ENCODE measurements around the gene AP1M2. TPM values are rescaled to one million over a fixed set of nuclear protein-coding genes. Genes with fewer than 3 reads are reported as not detected.

The AP1M2 gene
- total RNA-seq, 1 experiment from 2014 or later, result 127 TPM

DNA sequence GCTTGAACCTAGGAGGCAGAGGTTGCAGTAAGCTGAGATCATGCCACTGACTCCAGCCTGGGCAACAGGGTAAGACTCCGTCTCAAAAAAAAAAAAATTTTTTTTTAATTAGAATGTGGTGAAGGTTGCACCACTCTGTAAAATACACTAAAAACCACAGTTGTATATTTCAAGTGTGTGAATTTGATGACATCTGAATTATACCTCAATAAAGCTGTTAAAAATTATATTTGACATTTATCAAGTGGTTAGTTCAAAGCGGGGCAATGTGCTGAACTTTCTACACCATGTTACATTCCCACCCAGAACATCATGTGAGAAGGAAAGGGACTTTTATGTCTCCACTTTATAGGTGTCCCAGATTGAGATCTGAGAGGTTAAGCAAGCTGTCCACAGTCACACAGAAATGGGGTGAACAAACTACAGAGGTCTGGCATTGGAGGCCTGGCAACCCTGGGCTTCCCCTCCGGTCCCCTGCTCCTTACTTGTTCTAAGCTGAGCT lies 63.9 kb downstream of the AP1M2 start:
- no peak for ATAC-seq
- no peak for TF ChIP-seq CDX4 (CRISPR knock-in tag; IDR thresholded peaks at IDR 0.05; ENCODE audit: borderline replicate concordance)
- no peak for TF ChIP-seq OVOL2 (CRISPR knock-in tag; IDR thresholded peaks at IDR 0.05; ENCODE audit: borderline replicate concordance)
- no peak for TF ChIP-seq PRRX2 (CRISPR knock-in tag; IDR thresholded peaks at IDR 0.05)
- TF ChIP-seq, protein P1, sequence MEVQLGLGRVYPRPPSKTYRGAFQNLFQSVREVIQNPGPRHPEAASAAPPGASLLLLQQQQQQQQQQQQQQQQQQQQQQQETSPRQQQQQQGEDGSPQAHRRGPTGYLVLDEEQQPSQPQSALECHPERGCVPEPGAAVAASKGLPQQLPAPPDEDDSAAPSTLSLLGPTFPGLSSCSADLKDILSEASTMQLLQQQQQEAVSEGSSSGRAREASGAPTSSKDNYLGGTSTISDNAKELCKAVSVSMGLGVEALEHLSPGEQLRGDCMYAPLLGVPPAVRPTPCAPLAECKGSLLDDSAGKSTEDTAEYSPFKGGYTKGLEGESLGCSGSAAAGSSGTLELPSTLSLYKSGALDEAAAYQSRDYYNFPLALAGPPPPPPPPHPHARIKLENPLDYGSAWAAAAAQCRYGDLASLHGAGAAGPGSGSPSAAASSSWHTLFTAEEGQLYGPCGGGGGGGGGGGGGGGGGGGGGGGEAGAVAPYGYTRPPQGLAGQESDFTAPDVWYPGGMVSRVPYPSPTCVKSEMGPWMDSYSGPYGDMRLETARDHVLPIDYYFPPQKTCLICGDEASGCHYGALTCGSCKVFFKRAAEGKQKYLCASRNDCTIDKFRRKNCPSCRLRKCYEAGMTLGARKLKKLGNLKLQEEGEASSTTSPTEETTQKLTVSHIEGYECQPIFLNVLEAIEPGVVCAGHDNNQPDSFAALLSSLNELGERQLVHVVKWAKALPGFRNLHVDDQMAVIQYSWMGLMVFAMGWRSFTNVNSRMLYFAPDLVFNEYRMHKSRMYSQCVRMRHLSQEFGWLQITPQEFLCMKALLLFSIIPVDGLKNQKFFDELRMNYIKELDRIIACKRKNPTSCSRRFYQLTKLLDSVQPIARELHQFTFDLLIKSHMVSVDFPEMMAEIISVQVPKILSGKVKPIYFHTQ (CRISPR knock-in tag; IDR thresholded peaks at IDR 0.05), result no peak
- no peak for TF ChIP-seq ZBTB21 (CRISPR knock-in tag; IDR thresholded peaks at IDR 0.05; ENCODE audit: borderline replicate concordance)
- no peak for TF ChIP-seq TEAD1 (CRISPR knock-in tag; IDR thresholded peaks at IDR 0.05)
- TF ChIP-seq SOX15 (CRISPR knock-in tag; IDR thresholded peaks at IDR 0.05), result no peak
- no peaks in the 10 kb centered on the region for H3K9me3 Mint-ChIP-seq
- H3K27me3 Mint-ChIP-seq (ENCODE audit: low read depth), result peaks cover 21% of the 10 kb centered on the region
- no peak overlapping the region for H3K27ac Mint-ChIP-seq
- H3K36me3 Mint-ChIP-seq, result no peaks in the 10 kb centered on the region
- CTCF ChIA-PET, result interaction anchor here (0.5 to 2.0 kb wide), 5 partner anchors 13 to 175 kb away, joined by 4 to 8 read pairs (median 5); no protein-coding TSS in a partner anchor
- POLR2A ChIA-PET, result interaction anchor here (0.6 kb wide), 1 partner anchor 895 kb away, joined by 3 read pairs; no protein-coding TSS in a partner anchor
- H3K4me1 Mint-ChIP-seq, result peaks cover 17% of the 10 kb centered on the region
- H3K4me3 Mint-ChIP-seq, result no peak overlapping the region
- no peak for DNase-seq (ENCODE audit: low spot score)

Small RNA genes within 50 kb of the gene (microRNA-seq; reads per million reads assigned to microRNA genes)
- not detected for gene MIR1238 (ENCODE audit: borderline number of aligned reads)

Other genes with a start within 250 kb of the AP1M2 start
- gene ICAM3, start 247.7 kb downstream of the AP1M2 start, total RNA-seq (2021), result 18.7 to 21.3 TPM (median 21.3 TPM) in 3 replicates
- gene TYK2, start 206.7 kb downstream of the AP1M2 start, total RNA-seq (2021), result 63.8 to 66.4 TPM (median 65.1 TPM) in 3 replicates
- gene CDC37, start 183.8 kb downstream of the AP1M2 start, total RNA-seq (2021), result 163 to 204 TPM (median 164 TPM) in 3 replicates
- 5.3 to 5.9 TPM (median 5.8 TPM) in 3 replicates for gene PDE4A, start 166.8 kb downstream of the AP1M2 start, total RNA-seq (2021)
- 65.1 to 74.9 TPM (median 68.7 TPM) in 3 replicates for gene KEAP1, start 84.0 kb downstream of the AP1M2 start, total RNA-seq (2021)
- gene S1PR5, start 69.9 kb downstream of the AP1M2 start, total RNA-seq (2021), result 3.8 to 5.4 TPM (median 4.1 TPM) in 3 replicates
- gene ATG4D, start 43.4 kb downstream of the AP1M2 start, total RNA-seq (2021), result 50.3 to 59.4 TPM (median 53.8 TPM) in 3 replicates
- gene KRI1, start 21.3 kb downstream of the AP1M2 start, total RNA-seq (2021), result 43.6 to 50.9 TPM (median 49.3 TPM) in 3 replicates
- 2.1 to 3.3 TPM (median 2.5 TPM) in 3 replicates for gene CDKN2D, start 18.3 kb downstream of the AP1M2 start, total RNA-seq (2021)
- gene SLC44A2, start 38.2 kb upstream of the AP1M2 start, total RNA-seq (2021), result 102 to 111 TPM (median 109 TPM) in 3 replicates
- 626 to 659 TPM (median 656 TPM) in 3 replicates for gene ILF3, start 67.0 kb upstream of the AP1M2 start, total RNA-seq (2021)
- 67.6 to 72.6 TPM (median 69.6 TPM) in 3 replicates for gene QTRT1, start 114.1 kb upstream of the AP1M2 start, total RNA-seq (2021)
- 120 to 131 TPM (median 123 TPM) in 3 replicates for gene DNM2, start 130.8 kb upstream of the AP1M2 start, total RNA-seq (2021)
- 28.5 to 40.9 TPM (median 40.6 TPM) in 3 replicates for gene TMED1, start 248.9 kb upstream of the AP1M2 start, total RNA-seq (2021)

Data from WTC11 (cell line).